Ovary (tissue), 9 donors: ENCODE data around the gene DCPS. TPM values are rescaled to one million over a fixed set of nuclear protein-coding genes. Genes with fewer than 3 reads are reported as not detected.
"Not testable (repeated sequence)": the region's sequence is repeated elsewhere in the genome, so short reads cannot be mapped to it uniquely, and the experiment has no call there.

Source experiments
- DNase-seq, 5 donors: peaks; one replicate each; pipeline ENCODE4 v3.0.0-alpha.2; 2019 to 2020
- H3K27ac ChIP-seq, 2 donors: fragments of 200-600 bp; one replicate each; pipeline versions ENCODE4 v1.5.1 to v1.8.0; 2019 to 2022
- H3K27me3 ChIP-seq: fragments of 200-600 bp; one replicate; pipeline ENCODE4 v1.8.0; 2022
- H3K36me3 ChIP-seq: fragments of 200-600 bp; sonication (generic); one replicate; pipeline ENCODE4 v1.5.1; 2019
- H3K4me1 ChIP-seq: one replicate; pipeline ENCODE4 v1.8.1; 2013; ENCODE audit warnings: mild to moderate bottlenecking, moderate library complexity; ENCODE audit not compliant: insufficient read depth
- H3K4me3 ChIP-seq: fragments of 200-600 bp; sonication (generic); one replicate; pipeline ENCODE4 v1.5.1; 2017
- H3K9me3 ChIP-seq, 2 donors: fragments of 200-600 bp in 1 of 2; sonication (generic) in 1 of 2; one replicate each; pipeline versions ENCODE4 v1.5.1 to v1.8.1; 2013 to 2019; ENCODE audit warnings: mild to moderate bottlenecking in 1 of 2, moderate library complexity in 1 of 2
- CTCF ChIP-seq, 3 donors: fragments of 450-650 bp in 2 of 3; fragments of 200-600 bp in 1 of 3; IDR thresholded peaks; one replicate each; pipeline versions ENCODE4 v1.5.1 to v1.8.0; 2016 to 2022; ENCODE audit warnings: antibody characterized with exemption in 3 of 3, mild to moderate bottlenecking in 1 of 3
- EP300 ChIP-seq: sonication (generic); formaldehyde crosslinking; IDR thresholded peaks from one replicate; pipeline ENCODE4 v1.6.1; 2017; ENCODE audit warnings: antibody characterized with exemption
- POLR2A ChIP-seq: fragments of 450-650 bp; IDR thresholded peaks from one replicate; pipeline ENCODE4 v1.6.1; 2017; ENCODE audit warnings: antibody characterized with exemption, mild to moderate bottlenecking, moderate library complexity
- WGBS, 3 donors: extraction: QIAGEN DNeasy Blood & Tissue Kit in 1 of 3; methylation state at CpG; one replicate each; pipeline versions ENCODE4 v1.1.5 to v1.1.7; 2013 to 2017; 5-methylcytosine and 5-hydroxymethylcytosine counted together
- intact Hi-C, 4 donors: fragments of 100-400 bp; cut with DNase I; formaldehyde crosslinking; loops; one replicate each; pipeline versions ENCODE4 v1.11.0 to v1.15.1; 2022 to 2023
- polyA plus RNA-seq, 2 donors: library from polyadenylated mRNA; stranded (reverse); fragments of 200-250 nt in 1 of 2; fragments of 350-450 nt in 1 of 2; fragmentation: Illumina TruSeq in 1 of 2; extraction: RNeasy Lipid Tissue Mini Kit (QIAGEN cat#74804) in 1 of 2; gene quantifications; one replicate each; pipeline ENCODE4 v1.2.3, GENCODE V29; 2013 to 2014
- total RNA-seq, 7 donors: library from RNA; depleted of rRNA in 2 of 7; stranded (reverse); fragments of >200 nt in 2 of 7; fragmentation: NEBNext Ultra II Directional in 3 of 7; extraction: Animal tissue kit (Norgen Biotek cat#: 25700) in 3 of 7; gene quantifications; one replicate each; pipeline versions ENCODE4 v1.1.0 to v1.2.4, GENCODE V29; 2016 to 2023
- donor health status: DM: no; HTN: no; CAD: no; lungs with moderate emphysema.
- donor health status: DM: no; HTN: no; CAD: no.
- donor health status: Bipolar disorder and iron deficiency.
- donor health status: DM: yes; HTN: yes; CAD: no.
- donor health status: DM: no; HTN: no; CAD: no.
- donor health status: DM: yes; HTN: yes; CAD: no.

DCPS gene
- total and polyA plus RNA-seq, 9 donors, result 6.6 to 17.2 (median 13.5) TPM

GRCh38 chr11:126371595-126371994 lies 67.7 kb downstream of the DCPS start:
- TF ChIP-seq EP300 (no peak), POLR2A (no peak), CTCF (IDR thresholded peaks at IDR 0.05) (no peak)
- Histone ChIP-seq H3K4me3 (no peak overlapping the region), H3K9me3 (no peaks in the 10 kb centered on the region), H3K36me3 (no peaks in the 10 kb centered on the region), H3K27me3 (no peaks in the 10 kb centered on the region), H3K27ac (no peak overlapping the region), H3K4me1 (peaks cover 24% of the 10 kb centered on the region)
- WGBS, 3 donors, result 74 to 76% (median 75%) methylated on average over 7 of the region's 7 CpGs
- peak in 1 of 5 donors; percentile 6 for DNase-seq
- intact Hi-C loops, result no loop called here

- H3K27ac ChIP-seq, H3K4me3 ChIP-seq, H3K36me3 ChIP-seq, H3K27me3 ChIP-seq, intact Hi-C loops, H3K9me3 ChIP-seq: not testable (repeated sequence)
- DNase-seq, result peak in 3 of 5 donors; percentile 34 to 36 (median 35)
- WGBS, 3 donors, result 19 to 37% (median 27%) methylated on average over 12 of the region's 12 CpGs
- H3K4me1 ChIP-seq, result peaks cover 18% of the 10 kb centered on the region
These were observed 69.7 kb downstream of the DCPS start for GRCh38 chr11:126373389-126374066.

- H3K27me3 ChIP-seq, H3K36me3 ChIP-seq, H3K4me3 ChIP-seq, intact Hi-C loops, H3K27ac ChIP-seq, H3K9me3 ChIP-seq: not testable (repeated sequence)
- DNase-seq, result peak in 3 of 5 donors; percentile 32 to 37 (median 35)
- WGBS, 3 donors, result 63 to 74% (median 72%) methylated on average over 17 to 21 of the region's 28 CpGs
- H3K4me1 ChIP-seq, result peaks cover 22% of the 10 kb centered on the region
These were observed 70.9 kb downstream of the DCPS start for GRCh38 chr11:126374562-126375300.

- intact Hi-C loops, result no loop called here
- Histone ChIP-seq H3K27me3 (no peaks in the 10 kb centered on the region), H3K36me3 (no peaks in the 10 kb centered on the region), H3K27ac (peak overlapping the region in 1 of 2 donors; percentile 7), H3K4me3 (no peak overlapping the region), H3K4me1 (peaks cover 25% of the 10 kb centered on the region), H3K9me3 (no peaks in the 10 kb centered on the region)
- peak in 1 of 5 donors; percentile 11 for DNase-seq
- TF ChIP-seq CTCF (IDR thresholded peaks at IDR 0.05), result no peak
- no peak for TF ChIP-seq POLR2A
- no peak for TF ChIP-seq EP300
- 26 to 49% (median 33%) methylated on average over 7 of the region's 7 CpGs for WGBS, 3 donors
These were observed 71.9 kb downstream of the DCPS start for GRCh38 chr11:126375726-126376125.

- H3K27me3 ChIP-seq, result no peaks in the 10 kb centered on the region
- 25 to 30% (median 29%) methylated on average over 4 of the region's 4 CpGs for WGBS, 3 donors
- no peak for TF ChIP-seq POLR2A
- TF ChIP-seq EP300, result no peak
- TF ChIP-seq CTCF (IDR thresholded peaks at IDR 0.05), result no peak
- no peaks in the 10 kb centered on the region for H3K36me3 ChIP-seq
- peaks cover 22% of the 10 kb centered on the region for H3K4me1 ChIP-seq
- no peak overlapping the region for H3K27ac ChIP-seq
- DNase-seq, result peak in 2 of 5 donors; percentile 26 to 59
- intact Hi-C loops, result no loop called here
- H3K4me3 ChIP-seq, result no peak overlapping the region
- H3K9me3 ChIP-seq, result no peaks in the 10 kb centered on the region
These were observed 74.9 kb downstream of the DCPS start for GRCh38 chr11:126378763-126379162.
